Upper lobe of left lung (tissue), 6 donors: ENCODE data around the gene SSR3. TPM values are rescaled to one million over a fixed set of nuclear protein-coding genes. Genes with fewer than 3 reads are reported as not detected.

ENCODE experiments used
- ATAC-seq, 2 donors: fragments of 200-7000 bp; cut with Tn5 transposase; one replicate each; pipeline ENCODE4 v1.9.1; 2022; ENCODE audit warnings: mild to moderate bottlenecking in 2 of 2, moderate library complexity in 2 of 2; ENCODE audit not compliant: low FRiP score in 2 of 2
- DNase-seq, 2 donors: peaks; one replicate each; pipeline ENCODE4 v3.0.0-alpha.2; 2019 to 2020
- H3K27ac ChIP-seq, 4 donors: fragments of 200-600 bp; sonication (generic); one replicate each; pipeline ENCODE4 v1.5.1; 2016 to 2019
- H3K27me3 ChIP-seq, 4 donors: fragments of 200-600 bp; sonication (generic); one replicate each; pipeline ENCODE4 v1.5.1; 2017 to 2019
- H3K36me3 ChIP-seq, 4 donors: fragments of 200-600 bp; sonication (generic); one replicate each; pipeline ENCODE4 v1.5.1; 2016 to 2019
- H3K4me1 ChIP-seq, 4 donors: fragments of 200-600 bp; sonication (generic); one replicate each; pipeline ENCODE4 v1.5.1; 2018 to 2019
- H3K4me3 ChIP-seq, 4 donors: fragments of 200-600 bp; sonication (generic); one replicate each; pipeline ENCODE4 v1.5.1; 2017 to 2019; ENCODE audit warnings: mild to moderate bottlenecking in 2 of 4, moderate library complexity in 1 of 4
- H3K9me3 ChIP-seq, 4 donors: fragments of 200-600 bp; sonication (generic); one replicate each; pipeline ENCODE4 v1.5.1; 2018 to 2019
- EP300 ChIP-seq, 4 donors: sonication (generic); formaldehyde crosslinking; IDR thresholded peaks; one replicate each; pipeline ENCODE4 v1.5.1; 2017; ENCODE audit warnings: antibody characterized with exemption in 4 of 4, control low read depth in 2 of 4
- POLR2A ChIP-seq, 4 donors: fragments of 450-650 bp; IDR thresholded peaks; one replicate each; pipeline ENCODE4 v1.5.1; 2016 to 2017; ENCODE audit warnings: antibody characterized with exemption in 4 of 4, mild to moderate bottlenecking in 2 of 4
- POLR2AphosphoS5 ChIP-seq, 2 donors: sonication (generic); formaldehyde crosslinking; IDR thresholded peaks; one replicate each; pipeline ENCODE4 v1.5.1; 2017; ENCODE audit warnings: antibody characterized with exemption in 2 of 2
- WGBS, 2 donors: methylation state at CpG; one replicate each; pipeline ENCODE4 v1.1.5; 2017 to 2018; 5-methylcytosine and 5-hydroxymethylcytosine counted together
- total RNA-seq, 6 donors: library from RNA; depleted of rRNA in 4 of 6; stranded (reverse); fragments of >200 nt in 4 of 6; gene quantifications; one replicate each; pipeline versions ENCODE4 v1.1.0 to v1.2.1, GENCODE V29; 2016 to 2021
- TF ChIP-seq, protein P1 (sequence below), 6 experiments: fragments of 450-650 bp in 4 of 6; fragments of 200-600 bp in 2 of 6; sonication (generic) in 2 of 6; IDR thresholded peaks; one replicate each; pipeline ENCODE4 v1.5.1; 2016 to 2019; ENCODE audit warnings: antibody characterized with exemption in 6 of 6
- donor health status: DM: no; HTN: no; CAD: no; lungs with moderate emphysema.
- donor health status: DM: no; HTN: yes; CAD: no; lungs with severe emphysema.

The SSR3 gene
- total RNA-seq, 6 donors from 2014 or later = 25.1 to 178 (median 132) TPM

DNA sequence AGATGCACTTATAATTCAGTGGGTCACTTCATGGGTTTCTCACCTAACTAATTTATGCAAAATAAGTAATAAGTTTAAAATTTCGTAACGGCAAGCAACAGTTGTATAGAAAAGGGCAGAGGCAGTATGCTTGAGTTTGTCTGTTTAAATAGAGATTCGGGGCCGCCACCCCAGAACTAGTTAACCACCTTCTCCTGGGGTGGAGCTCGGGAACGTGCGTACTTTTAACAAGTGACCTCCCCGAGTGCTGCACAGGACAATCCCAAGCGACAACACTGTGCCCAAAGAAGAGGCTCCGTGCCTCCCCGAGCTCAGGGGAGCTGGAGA is 439 bp downstream of the SSR3 start:
- H3K27ac ChIP-seq = peak overlapping the region; percentile 84 to 93 (median 88)
- peaks cover 12 to 40% (median 29%) of the 10 kb centered on the region in 4 donors for H3K4me1 ChIP-seq
- H3K36me3 ChIP-seq = peaks cover 0 to 30% (median 0%) of the 10 kb centered on the region in 4 donors
- TF ChIP-seq, protein P1, sequence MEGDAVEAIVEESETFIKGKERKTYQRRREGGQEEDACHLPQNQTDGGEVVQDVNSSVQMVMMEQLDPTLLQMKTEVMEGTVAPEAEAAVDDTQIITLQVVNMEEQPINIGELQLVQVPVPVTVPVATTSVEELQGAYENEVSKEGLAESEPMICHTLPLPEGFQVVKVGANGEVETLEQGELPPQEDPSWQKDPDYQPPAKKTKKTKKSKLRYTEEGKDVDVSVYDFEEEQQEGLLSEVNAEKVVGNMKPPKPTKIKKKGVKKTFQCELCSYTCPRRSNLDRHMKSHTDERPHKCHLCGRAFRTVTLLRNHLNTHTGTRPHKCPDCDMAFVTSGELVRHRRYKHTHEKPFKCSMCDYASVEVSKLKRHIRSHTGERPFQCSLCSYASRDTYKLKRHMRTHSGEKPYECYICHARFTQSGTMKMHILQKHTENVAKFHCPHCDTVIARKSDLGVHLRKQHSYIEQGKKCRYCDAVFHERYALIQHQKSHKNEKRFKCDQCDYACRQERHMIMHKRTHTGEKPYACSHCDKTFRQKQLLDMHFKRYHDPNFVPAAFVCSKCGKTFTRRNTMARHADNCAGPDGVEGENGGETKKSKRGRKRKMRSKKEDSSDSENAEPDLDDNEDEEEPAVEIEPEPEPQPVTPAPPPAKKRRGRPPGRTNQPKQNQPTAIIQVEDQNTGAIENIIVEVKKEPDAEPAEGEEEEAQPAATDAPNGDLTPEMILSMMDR (IDR thresholded peaks at IDR 0.05) = no peak
- TF ChIP-seq POLR2A (IDR thresholded peaks at IDR 0.05) = no peak
- TF ChIP-seq POLR2AphosphoS5 (IDR thresholded peaks at IDR 0.05) = no peak
- TF ChIP-seq EP300 (IDR thresholded peaks at IDR 0.05) = no peak
- peak overlapping the region; percentile 78 to 98 (median 82) for H3K4me3 ChIP-seq
- peak in 1 of 2 donors; percentile 31 for DNase-seq
- ATAC-seq = no peak
- H3K27me3 ChIP-seq = no peaks in the 10 kb centered on the region
- WGBS, 2 donors = 0 to 1% methylated on average over 8 to 11 of the region's 11 CpGs
- no peaks in the 10 kb centered on the region for H3K9me3 ChIP-seq

GRCh38 chr3:156553705-156554356 is 1.1 kb downstream of the SSR3 start:
- ATAC-seq (peak in 1 of 2 donors; percentile 18), DNase-seq (no peak)
- Histone ChIP-seq H3K9me3 (no peaks in the 10 kb centered on the region), H3K4me3 (peak overlapping the region; percentile 78 to 98 (median 82)), H3K27me3 (no peaks in the 10 kb centered on the region), H3K36me3 (peaks cover 0 to 37% (median 1%) of the 10 kb centered on the region in 4 donors), H3K4me1 (peaks cover 12 to 40% (median 29%) of the 10 kb centered on the region in 4 donors), H3K27ac (peak overlapping the region; percentile 84 to 93 (median 88))
- WGBS, 2 donors = 29 to 30% methylated on average over 11 of the region's 11 CpGs
- no peak for TF ChIP-seq POLR2A (IDR thresholded peaks at IDR 0.05)
- no peak for TF ChIP-seq POLR2AphosphoS5 (IDR thresholded peaks at IDR 0.05)
- no peak for TF ChIP-seq EP300 (IDR thresholded peaks at IDR 0.05)
- TF ChIP-seq, protein P1 (IDR thresholded peaks at IDR 0.05) = no peak

DNA sequence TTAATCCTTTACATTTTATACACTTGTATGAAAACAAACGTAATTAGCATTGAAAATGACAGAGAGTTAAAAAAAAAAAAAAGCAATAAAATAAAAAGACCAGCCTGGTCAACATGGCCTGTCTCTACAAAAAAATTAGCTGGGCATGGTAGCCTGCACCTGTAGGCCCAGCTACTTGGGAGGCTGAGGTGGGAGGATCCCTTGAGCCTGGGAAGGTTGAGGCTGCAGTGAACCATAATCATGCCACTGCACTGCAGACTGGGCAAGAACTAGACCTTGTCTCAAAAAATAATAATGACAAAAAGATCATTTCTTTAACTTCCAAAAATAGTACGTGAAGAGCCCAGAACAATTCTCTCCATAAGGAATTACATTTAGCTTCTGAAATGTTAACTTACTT is 1.9 kb downstream of the SSR3 start:
- DNase-seq (no peak), ATAC-seq (no peak)
- H3K4me3 ChIP-seq = peak overlapping the region in 1 of 4 donors; percentile 78
- 85 to 92% methylated on average over 2 of the region's 2 CpGs for WGBS, 2 donors
- H3K27me3 ChIP-seq = no peaks in the 10 kb centered on the region
- no peak overlapping the region for H3K27ac ChIP-seq
- no peak for TF ChIP-seq POLR2A (IDR thresholded peaks at IDR 0.05)
- TF ChIP-seq, protein P1 (IDR thresholded peaks at IDR 0.05) = no peak
- TF ChIP-seq POLR2AphosphoS5 (IDR thresholded peaks at IDR 0.05) = no peak
- TF ChIP-seq EP300 (IDR thresholded peaks at IDR 0.05) = no peak
- peaks cover 12 to 40% (median 29%) of the 10 kb centered on the region in 4 donors for H3K4me1 ChIP-seq
- H3K9me3 ChIP-seq = no peaks in the 10 kb centered on the region
- peaks cover 0 to 45% (median 3%) of the 10 kb centered on the region in 4 donors for H3K36me3 ChIP-seq

DNA sequence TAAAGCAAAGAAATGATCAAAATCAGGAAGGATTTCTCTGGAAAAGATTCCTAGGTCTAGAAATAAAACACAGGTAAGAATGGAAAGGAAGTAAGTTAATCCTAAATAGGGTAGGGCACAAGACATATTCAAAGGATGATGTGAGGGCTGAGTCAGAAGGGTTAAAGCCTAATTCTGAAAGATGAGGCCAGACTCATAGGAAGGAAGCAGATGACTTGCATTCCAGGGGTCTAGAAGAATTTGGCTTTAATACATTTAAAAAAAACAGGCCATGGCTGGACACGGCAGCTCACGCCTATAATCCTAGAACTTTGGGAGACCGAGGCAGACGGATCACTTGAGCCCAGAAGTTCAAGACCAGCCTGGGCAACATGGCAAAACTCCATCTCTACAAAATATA is 3.2 kb downstream of the SSR3 start:
- H3K4me3 ChIP-seq = no peak overlapping the region
- H3K9me3 ChIP-seq = no peaks in the 10 kb centered on the region
- 80 to 87% methylated on average over 4 of the region's 4 CpGs for WGBS, 2 donors
- H3K36me3 ChIP-seq = peaks cover 0 to 58% (median 10%) of the 10 kb centered on the region in 4 donors
- no peak for ATAC-seq
- no peak overlapping the region for H3K27ac ChIP-seq
- DNase-seq = no peak
- TF ChIP-seq, protein P1 (IDR thresholded peaks at IDR 0.05) = no peak
- TF ChIP-seq POLR2AphosphoS5 (IDR thresholded peaks at IDR 0.05) (no peak), EP300 (IDR thresholded peaks at IDR 0.05) (no peak), POLR2A (IDR thresholded peaks at IDR 0.05) (no peak)
- H3K27me3 ChIP-seq = no peaks in the 10 kb centered on the region
- peaks cover 12 to 40% (median 35%) of the 10 kb centered on the region in 4 donors for H3K4me1 ChIP-seq

- H3K4me3 ChIP-seq = no peak overlapping the region
- ATAC-seq (no peak), DNase-seq (no peak)
- peaks cover 12 to 40% (median 35%) of the 10 kb centered on the region in 4 donors for H3K4me1 ChIP-seq
- TF ChIP-seq, protein P1 (IDR thresholded peaks at IDR 0.05) = no peak
- TF ChIP-seq POLR2A (IDR thresholded peaks at IDR 0.05) = no peak
- TF ChIP-seq POLR2AphosphoS5 (IDR thresholded peaks at IDR 0.05) = no peak
- TF ChIP-seq EP300 (IDR thresholded peaks at IDR 0.05) = no peak
- 67 to 78% methylated on average over 4 of the region's 4 CpGs for WGBS, 2 donors
- H3K36me3 ChIP-seq = peaks cover 0 to 62% (median 12%) of the 10 kb centered on the region in 4 donors
- H3K27me3 ChIP-seq = no peaks in the 10 kb centered on the region
- no peaks in the 10 kb centered on the region for H3K9me3 ChIP-seq
- H3K27ac ChIP-seq = no peak overlapping the region
Observed at GRCh38 chr3:156551261-156551660, 3.7 kb downstream of the SSR3 start.
